Measurements from ENCODE around the gene AHR. TPM values are rescaled to one million over a fixed set of nuclear protein-coding genes. Genes with fewer than 3 reads are reported as not detected.

Gene AHR
- total RNA-seq, 1 experiment from 2014 or later: 61.3 TPM

DNA sequence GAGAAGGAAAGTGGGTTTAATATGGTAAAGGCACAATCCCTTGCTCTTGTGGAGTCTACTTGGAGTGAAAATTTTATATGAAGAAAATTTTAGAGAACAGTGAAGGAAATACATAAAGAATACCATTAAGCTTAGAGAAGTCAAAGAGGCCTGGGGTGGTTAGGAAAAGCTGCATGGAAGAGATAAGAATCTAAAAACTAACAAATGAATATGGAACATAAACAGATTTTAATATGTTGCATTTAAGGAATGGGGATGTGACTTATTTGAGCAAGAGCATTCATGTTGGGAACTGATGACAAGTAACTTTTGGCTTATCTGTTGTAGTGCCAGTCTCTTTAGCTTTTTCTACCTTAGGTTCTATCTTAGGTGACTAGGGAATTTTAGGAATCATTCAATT, 31.0 kb downstream of the AHR start:
- Histone ChIP-seq H3K79me2 (ENCODE audit: low read depth) (peaks cover 6% of the 10 kb centered on the region; the same call in 1 of the 2 replicates), H2AFZ (no peak overlapping the region), H3K9me2 (ENCODE audit: insufficient read depth) (no peaks in the 10 kb centered on the region), H3K4me2 (no peak overlapping the region), H4K20me1 (ENCODE audit: insufficient read depth) (no peaks in the 10 kb centered on the region; the same call in 1 of the 2 replicates), H3K4me1 (replicated peaks; ENCODE audit: insufficient read depth) (no peaks in the 10 kb centered on the region), H3K4me3 (no peak overlapping the region), H3K36me3 (ENCODE audit: low read depth) (peaks cover 73% of the 10 kb centered on the region), H3K9me3 (ENCODE audit: insufficient read depth, low read depth) (no peaks in the 10 kb centered on the region), H3K27ac (no peak overlapping the region), H3F3A (ENCODE audit: insufficient read depth, low read depth) (peaks cover 4% of the 10 kb centered on the region; the same call in 1 of the 2 replicates), H3K27me3 (ENCODE audit: insufficient read depth, low read depth) (no peaks in the 10 kb centered on the region)
- ChIA-PET CTCF (interaction anchor here (0.6 kb wide), 1 partner anchor 347 kb away, joined by 7 read pairs; no protein-coding TSS in a partner anchor), POLR2A (ENCODE audit: unreplicated experiment) (interaction anchor here (0.7 kb wide), 1 partner anchor 347 kb away, joined by 4 read pairs; no protein-coding TSS in a partner anchor)
- no peak for DNase-seq
- no TSS peak for BruUV-seq (replicated peaks)
- no peak for TF ChIP-seq EZH2 (IDR thresholded peaks at IDR 0.05; ENCODE audit: low read depth)
- TF ChIP-seq, protein P1, sequence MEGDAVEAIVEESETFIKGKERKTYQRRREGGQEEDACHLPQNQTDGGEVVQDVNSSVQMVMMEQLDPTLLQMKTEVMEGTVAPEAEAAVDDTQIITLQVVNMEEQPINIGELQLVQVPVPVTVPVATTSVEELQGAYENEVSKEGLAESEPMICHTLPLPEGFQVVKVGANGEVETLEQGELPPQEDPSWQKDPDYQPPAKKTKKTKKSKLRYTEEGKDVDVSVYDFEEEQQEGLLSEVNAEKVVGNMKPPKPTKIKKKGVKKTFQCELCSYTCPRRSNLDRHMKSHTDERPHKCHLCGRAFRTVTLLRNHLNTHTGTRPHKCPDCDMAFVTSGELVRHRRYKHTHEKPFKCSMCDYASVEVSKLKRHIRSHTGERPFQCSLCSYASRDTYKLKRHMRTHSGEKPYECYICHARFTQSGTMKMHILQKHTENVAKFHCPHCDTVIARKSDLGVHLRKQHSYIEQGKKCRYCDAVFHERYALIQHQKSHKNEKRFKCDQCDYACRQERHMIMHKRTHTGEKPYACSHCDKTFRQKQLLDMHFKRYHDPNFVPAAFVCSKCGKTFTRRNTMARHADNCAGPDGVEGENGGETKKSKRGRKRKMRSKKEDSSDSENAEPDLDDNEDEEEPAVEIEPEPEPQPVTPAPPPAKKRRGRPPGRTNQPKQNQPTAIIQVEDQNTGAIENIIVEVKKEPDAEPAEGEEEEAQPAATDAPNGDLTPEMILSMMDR (conservative IDR thresholded peaks at IDR 0.05): no peak
- intact Hi-C loops (cut with micrococcal nuclease; ENCODE audit: unreplicated experiment): no loop called here

DNA sequence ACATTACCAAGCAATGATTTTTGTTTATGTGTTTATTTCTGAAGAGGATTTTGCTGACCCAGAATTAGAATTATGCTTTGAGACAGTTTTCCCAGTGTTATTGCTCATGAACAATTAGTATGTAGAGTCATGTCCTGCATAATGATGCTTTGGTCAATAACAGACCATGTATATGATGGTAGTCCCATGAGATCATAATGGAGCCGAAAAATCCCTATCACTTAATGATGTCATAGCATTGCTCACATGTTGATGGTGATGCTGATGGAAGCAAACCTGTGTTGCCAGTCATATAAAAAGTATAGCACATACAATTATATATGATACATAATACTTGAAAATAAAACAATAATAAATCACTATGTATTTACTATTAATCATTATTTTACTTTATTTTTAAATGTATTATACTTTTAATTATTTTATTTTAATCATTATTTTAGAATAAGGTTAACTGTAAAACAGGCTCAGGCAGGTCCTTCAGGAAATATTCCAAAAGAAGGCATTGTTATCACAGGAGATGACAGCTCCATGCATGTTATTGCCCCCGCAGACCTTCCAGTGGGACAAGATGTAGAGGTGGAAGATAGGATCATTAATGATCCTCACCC, 33.5 kb downstream of the AHR start:
- no peak for DNase-seq
- Histone ChIP-seq H3K4me2 (no peak overlapping the region), H4K20me1 (ENCODE audit: insufficient read depth) (no peaks in the 10 kb centered on the region), H3K79me2 (ENCODE audit: low read depth) (no peaks in the 10 kb centered on the region), H3K9me2 (ENCODE audit: insufficient read depth) (no peaks in the 10 kb centered on the region), H3K4me1 (replicated peaks; ENCODE audit: insufficient read depth) (no peaks in the 10 kb centered on the region), H3K36me3 (ENCODE audit: low read depth) (peaks cover 77% of the 10 kb centered on the region), H3F3A (ENCODE audit: insufficient read depth, low read depth) (peaks cover 12% of the 10 kb centered on the region; the same call in 1 of the 2 replicates), H2AFZ (no peak overlapping the region), H3K27ac (no peak overlapping the region), H3K27me3 (ENCODE audit: insufficient read depth, low read depth) (no peaks in the 10 kb centered on the region), H3K9me3 (ENCODE audit: insufficient read depth, low read depth) (no peaks in the 10 kb centered on the region), H3K4me3 (no peak overlapping the region)
- ChIA-PET POLR2A (ENCODE audit: unreplicated experiment) (no interaction called here), CTCF (no interaction called here)
- no TSS peak for BruUV-seq (replicated peaks)
- intact Hi-C loops (cut with micrococcal nuclease; ENCODE audit: unreplicated experiment): loop anchor here (10.0 kb wide), 1 partner anchor 637 kb away; no protein-coding TSS in a partner anchor
- TF ChIP-seq EZH2 (IDR thresholded peaks at IDR 0.05; ENCODE audit: low read depth): no peak
- TF ChIP-seq, protein P1 (conservative IDR thresholded peaks at IDR 0.05): no peak

DNA sequence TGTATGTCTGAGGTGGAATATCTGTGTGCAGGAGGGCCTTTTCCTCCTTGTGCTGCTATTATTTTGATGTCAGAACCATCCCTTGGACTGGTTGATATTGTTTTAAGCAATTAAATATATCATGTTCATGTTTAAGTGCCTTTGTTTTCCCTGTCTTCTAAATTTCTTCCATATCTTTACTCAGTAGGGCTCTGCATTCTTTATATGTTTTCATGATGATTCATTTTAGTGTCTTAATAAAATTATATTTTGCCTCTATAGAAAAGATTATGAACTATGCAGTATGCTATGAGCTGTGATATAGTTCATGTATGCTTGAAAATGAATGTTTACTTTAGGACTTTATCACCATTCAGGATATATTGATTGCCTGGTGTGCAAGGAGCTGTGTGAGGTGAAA, 34.8 kb downstream of the AHR start:
- peaks cover 73% of the 10 kb centered on the region for H3K36me3 ChIP-seq (ENCODE audit: low read depth)
- peaks cover 12% of the 10 kb centered on the region; the same call in 1 of the 2 replicates for H3F3A ChIP-seq (ENCODE audit: insufficient read depth, low read depth)
- H3K9me3 ChIP-seq (ENCODE audit: insufficient read depth, low read depth): no peaks in the 10 kb centered on the region
- H3K4me2 ChIP-seq: no peak overlapping the region
- H3K4me3 ChIP-seq: no peak overlapping the region
- no peaks in the 10 kb centered on the region for H3K9me2 ChIP-seq (ENCODE audit: insufficient read depth)
- H3K27ac ChIP-seq: no peak overlapping the region
- no peaks in the 10 kb centered on the region for H4K20me1 ChIP-seq (ENCODE audit: insufficient read depth)
- TF ChIP-seq, protein P1 (conservative IDR thresholded peaks at IDR 0.05): no peak
- no peak for TF ChIP-seq EZH2 (IDR thresholded peaks at IDR 0.05; ENCODE audit: low read depth)
- DNase-seq: no peak
- intact Hi-C loops (cut with micrococcal nuclease; ENCODE audit: unreplicated experiment): loop anchor here (10.0 kb wide), 1 partner anchor 638 kb away; no protein-coding TSS in a partner anchor
- no TSS peak for BruUV-seq (replicated peaks)
- no peaks in the 10 kb centered on the region for H3K27me3 ChIP-seq (ENCODE audit: insufficient read depth, low read depth)
- POLR2A ChIA-PET (ENCODE audit: unreplicated experiment): no interaction called here
- H3K79me2 ChIP-seq (ENCODE audit: low read depth): no peaks in the 10 kb centered on the region
- H2AFZ ChIP-seq: no peak overlapping the region
- CTCF ChIA-PET: no interaction called here
- no peaks in the 10 kb centered on the region for H3K4me1 ChIP-seq (replicated peaks; ENCODE audit: insufficient read depth)
